ENCODE data around the gene LHFPL2. TPM values are rescaled to one million over a fixed set of nuclear protein-coding genes. Genes with fewer than 3 reads are reported as not detected.

LHFPL2 gene
- total RNA-seq, 1 donor from 2014 or later = 32.4 TPM

DNA sequence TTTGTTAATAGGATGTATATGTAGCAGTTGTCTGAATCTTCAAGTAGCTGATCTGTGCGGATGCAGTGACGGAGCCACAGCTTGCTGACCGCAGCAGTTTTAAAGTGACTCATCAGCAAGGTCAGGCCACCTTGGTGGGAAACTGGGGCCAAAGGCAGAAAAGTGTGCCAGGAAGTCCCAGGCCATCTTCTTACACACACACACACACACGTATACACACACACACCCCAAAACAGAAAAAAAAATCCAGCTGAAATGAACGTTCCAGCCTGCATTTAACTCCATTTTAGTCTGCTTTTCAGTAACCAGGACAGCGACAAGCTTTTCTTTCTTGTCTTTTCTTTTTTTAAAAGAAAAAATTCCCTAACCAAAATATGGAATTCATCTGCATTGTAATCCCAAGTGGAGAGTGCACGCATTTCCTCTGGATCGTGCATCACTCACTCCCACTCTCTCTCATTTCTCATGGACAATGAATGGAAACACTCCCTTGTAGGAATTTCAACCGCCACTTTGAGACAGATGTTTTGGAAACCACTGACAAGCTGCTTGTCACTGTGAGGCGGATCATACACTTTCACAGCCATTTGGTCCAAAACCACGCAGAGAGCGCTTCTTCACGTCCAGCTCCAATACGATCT is 103.9 kb downstream of the LHFPL2 start:
- TF ChIP-seq, protein P1, sequence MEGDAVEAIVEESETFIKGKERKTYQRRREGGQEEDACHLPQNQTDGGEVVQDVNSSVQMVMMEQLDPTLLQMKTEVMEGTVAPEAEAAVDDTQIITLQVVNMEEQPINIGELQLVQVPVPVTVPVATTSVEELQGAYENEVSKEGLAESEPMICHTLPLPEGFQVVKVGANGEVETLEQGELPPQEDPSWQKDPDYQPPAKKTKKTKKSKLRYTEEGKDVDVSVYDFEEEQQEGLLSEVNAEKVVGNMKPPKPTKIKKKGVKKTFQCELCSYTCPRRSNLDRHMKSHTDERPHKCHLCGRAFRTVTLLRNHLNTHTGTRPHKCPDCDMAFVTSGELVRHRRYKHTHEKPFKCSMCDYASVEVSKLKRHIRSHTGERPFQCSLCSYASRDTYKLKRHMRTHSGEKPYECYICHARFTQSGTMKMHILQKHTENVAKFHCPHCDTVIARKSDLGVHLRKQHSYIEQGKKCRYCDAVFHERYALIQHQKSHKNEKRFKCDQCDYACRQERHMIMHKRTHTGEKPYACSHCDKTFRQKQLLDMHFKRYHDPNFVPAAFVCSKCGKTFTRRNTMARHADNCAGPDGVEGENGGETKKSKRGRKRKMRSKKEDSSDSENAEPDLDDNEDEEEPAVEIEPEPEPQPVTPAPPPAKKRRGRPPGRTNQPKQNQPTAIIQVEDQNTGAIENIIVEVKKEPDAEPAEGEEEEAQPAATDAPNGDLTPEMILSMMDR (IDR thresholded peaks at IDR 0.05; ENCODE audit: insufficient read depth, low read length, severe bottlenecking) = no peak
- H3K4me3 ChIP-seq (ENCODE audit: low read depth, low read length) = no peak overlapping the region
- DNase-seq (ENCODE audit: low read depth) = no peak
- peaks cover 3% of the 10 kb centered on the region for H3K36me3 ChIP-seq (ENCODE audit: control insufficient read depth, insufficient read depth, low read length)
- H3K27me3 ChIP-seq (ENCODE audit: control insufficient read depth, insufficient read depth, low read length) = no peaks in the 10 kb centered on the region
- no peak for FAIRE-seq

GRCh38 chr5:78543916-78544315 is 104.7 kb downstream of the LHFPL2 start:
- Histone ChIP-seq H3K36me3 (ENCODE audit: control insufficient read depth, insufficient read depth, low read length) (peaks cover 3% of the 10 kb centered on the region), H3K27me3 (ENCODE audit: control insufficient read depth, insufficient read depth, low read length) (no peaks in the 10 kb centered on the region), H3K4me3 (ENCODE audit: low read depth, low read length) (no peak overlapping the region)
- DNase-seq (ENCODE audit: low read depth) = no peak
- TF ChIP-seq, protein P1 (IDR thresholded peaks at IDR 0.05; ENCODE audit: insufficient read depth, low read length, severe bottlenecking) = no peak
- no peak for FAIRE-seq

GRCh38 chr5:78543292-78543691 is 105.3 kb downstream of the LHFPL2 start:
- FAIRE-seq (no peak), DNase-seq (ENCODE audit: low read depth) (no peak)
- Histone ChIP-seq H3K4me3 (ENCODE audit: low read depth, low read length) (no peak overlapping the region), H3K27me3 (ENCODE audit: control insufficient read depth, insufficient read depth, low read length) (no peaks in the 10 kb centered on the region), H3K36me3 (ENCODE audit: control insufficient read depth, insufficient read depth, low read length) (peaks cover 3% of the 10 kb centered on the region)
- TF ChIP-seq, protein P1 (IDR thresholded peaks at IDR 0.05; ENCODE audit: insufficient read depth, low read length, severe bottlenecking) = no peak

DNA sequence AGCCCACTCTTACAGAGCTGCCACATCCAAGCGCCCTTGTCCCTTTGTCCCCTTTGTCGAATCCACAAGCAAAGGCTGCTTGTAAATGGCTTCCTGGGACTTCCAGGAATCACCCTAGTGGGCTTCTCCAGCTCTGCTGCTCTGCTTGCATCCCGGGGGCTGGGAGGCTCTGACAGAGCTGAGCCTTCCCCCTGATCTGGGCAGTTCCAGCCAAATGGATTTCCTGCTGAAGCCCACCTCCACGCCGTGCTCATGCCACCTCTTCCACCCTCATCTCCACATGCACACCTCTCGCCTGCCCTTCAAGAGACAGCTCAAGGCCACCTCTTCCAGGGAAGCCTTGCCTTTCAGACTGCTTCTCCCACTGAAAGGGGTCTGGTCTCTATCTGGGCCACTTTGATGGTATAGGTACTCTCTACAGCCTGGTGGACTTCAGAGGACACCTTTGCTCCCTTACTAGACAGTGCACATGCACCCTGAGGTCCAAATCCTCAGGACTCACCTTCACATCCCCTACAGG is 106.2 kb downstream of the LHFPL2 start:
- Histone ChIP-seq H3K27me3 (ENCODE audit: control insufficient read depth, insufficient read depth, low read length) (no peaks in the 10 kb centered on the region), H3K36me3 (ENCODE audit: control insufficient read depth, insufficient read depth, low read length) (peaks cover 3% of the 10 kb centered on the region), H3K4me3 (ENCODE audit: low read depth, low read length) (no peak overlapping the region)
- FAIRE-seq (no peak), DNase-seq (ENCODE audit: low read depth) (no peak)
- TF ChIP-seq, protein P1 (IDR thresholded peaks at IDR 0.05; ENCODE audit: insufficient read depth, low read length, severe bottlenecking) = no peak

GRCh38 chr5:78541086-78541654 is 107.4 kb downstream of the LHFPL2 start:
- FAIRE-seq (no peak), DNase-seq (ENCODE audit: low read depth) (no peak)
- H3K27me3 ChIP-seq (ENCODE audit: control insufficient read depth, insufficient read depth, low read length) = no peaks in the 10 kb centered on the region
- H3K4me3 ChIP-seq (ENCODE audit: low read depth, low read length) = no peak overlapping the region
- H3K36me3 ChIP-seq (ENCODE audit: control insufficient read depth, insufficient read depth, low read length) = peaks cover 3% of the 10 kb centered on the region
- TF ChIP-seq, protein P1 (IDR thresholded peaks at IDR 0.05; ENCODE audit: insufficient read depth, low read length, severe bottlenecking) = no peak

Data from bronchial epithelial cell (primary cell).